WI38 (cell line): Measurements from ENCODE around the gene ALDH7A1.
"Not testable (repeated sequence)": the region's sequence is repeated elsewhere in the genome, so short reads cannot be mapped to it uniquely, and the experiment has no call there.

Experiments used
- H3K4me3 ChIP-seq: 2 replicates; pipeline ENCODE4 v1.5.1; 2011; ENCODE audit warnings: low read depth, mild to moderate bottlenecking, control low read depth, low read length
- CTCF ChIP-seq: IDR thresholded peaks from 2 replicates; pipeline ENCODE4 v1.5.1; 2012; ENCODE audit warnings: low read depth, mild to moderate bottlenecking, control low read depth, low read length

ALDH7A1 gene

GRCh38 chr5:126605525-126605924, 10.5 kb upstream of the ALDH7A1 start:
- no peak overlapping the region for H3K4me3 ChIP-seq

DNA sequence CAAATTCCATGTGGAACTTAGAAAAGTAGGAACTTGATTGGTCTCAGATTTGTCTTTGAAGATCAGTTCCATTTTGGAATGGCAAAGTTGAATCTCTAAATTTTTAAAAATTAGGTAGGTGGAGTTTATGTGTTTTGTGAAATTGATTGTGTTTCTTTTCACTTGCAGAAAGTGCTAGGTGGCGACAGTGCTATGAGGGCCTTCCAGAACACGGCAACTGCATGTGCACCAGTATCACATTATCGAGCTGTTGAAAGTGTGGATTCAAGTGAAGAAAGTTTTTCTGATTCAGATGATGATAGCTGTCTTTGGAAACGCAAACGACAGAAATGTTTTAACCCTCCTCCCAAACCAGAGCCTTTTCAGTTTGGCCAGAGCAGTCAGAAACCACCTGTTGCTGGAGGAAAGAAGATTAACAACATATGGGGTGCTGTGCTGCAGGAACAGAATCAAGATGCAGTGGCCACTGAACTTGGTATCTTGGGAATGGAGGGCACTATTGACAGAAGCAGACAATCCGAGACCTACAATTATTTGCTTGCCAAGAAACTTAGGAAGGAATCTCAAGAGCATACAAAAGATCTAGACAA, 8.5 kb upstream of the ALDH7A1 start:
- no peak overlapping the region for H3K4me3 ChIP-seq
- TF ChIP-seq CTCF: no peak

More at GRCh38 chr5:126605525-126605924, 10.5 kb upstream of the ALDH7A1 start:
- no peak for TF ChIP-seq CTCF

GRCh38 chr5:126600631-126601511, 5.9 kb upstream of the ALDH7A1 start, which contains the start of gene PHAX:
Gene PHAX (plus strand): TSS chr5:126600947. CDS start chr5:126600963, 16 bp downstream.
- H3K4me3 ChIP-seq: peak within 1 kb of the TSS; percentile 75
- peak; percentile 85 for TF ChIP-seq CTCF

- H3K4me3 ChIP-seq: not testable (repeated sequence)
Measured at GRCh38 chr5:126599971-126600630, 5.1 kb upstream of the ALDH7A1 start.

DNA sequence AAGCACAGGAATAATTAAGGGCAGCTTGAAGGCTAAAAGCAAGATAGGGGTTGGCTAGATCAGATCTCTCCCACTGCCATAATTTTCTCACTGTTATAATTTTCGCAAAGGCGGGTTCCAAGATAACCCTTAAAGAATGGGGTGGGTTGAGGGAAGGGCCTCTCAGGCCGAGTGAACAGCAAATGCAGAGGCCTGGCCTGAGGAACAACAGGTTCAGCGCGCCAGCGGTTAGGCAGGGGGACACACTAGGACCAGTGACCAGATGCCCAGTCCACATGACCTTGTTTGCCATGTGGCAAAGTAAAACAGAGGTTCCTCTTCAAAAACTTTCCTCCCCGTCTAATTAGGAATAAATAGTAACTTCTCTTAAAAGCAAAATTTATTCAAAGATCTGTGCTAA, 4.5 kb upstream of the ALDH7A1 start:
- no peak for TF ChIP-seq CTCF
- no peak overlapping the region for H3K4me3 ChIP-seq

- TF ChIP-seq CTCF: no peak
- H3K4me3 ChIP-seq: no peak overlapping the region
Measured at GRCh38 chr5:126597156-126597555, 2.1 kb upstream of the ALDH7A1 start.

DNA sequence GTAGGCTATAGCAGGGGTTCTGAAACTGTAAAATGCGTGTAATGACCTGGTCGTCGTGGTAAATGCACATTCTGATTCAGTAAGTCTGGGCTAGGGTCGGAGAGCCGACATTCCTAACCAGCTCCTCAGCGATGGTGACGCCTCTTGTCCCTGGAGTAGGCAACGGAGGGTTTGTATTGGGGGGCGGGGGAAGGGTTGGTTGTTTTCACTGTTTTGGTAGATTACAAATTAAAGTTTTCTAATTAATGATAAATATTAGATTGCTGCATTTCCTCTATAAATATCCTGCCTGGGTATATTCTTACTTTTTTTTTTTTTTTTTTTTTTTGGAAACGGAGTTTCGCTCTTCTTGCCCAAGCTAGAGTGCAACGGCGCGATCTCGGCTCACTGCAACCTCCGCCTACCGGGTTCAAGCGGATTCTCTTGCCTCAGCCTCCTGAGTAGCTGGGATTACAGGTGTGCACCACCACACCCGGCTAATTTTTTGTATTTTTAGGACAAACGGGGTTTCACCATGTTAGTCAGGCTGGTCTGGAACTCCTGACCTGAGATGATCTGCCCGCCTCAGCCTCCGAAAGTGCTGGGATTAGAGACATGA, 566 bp upstream of the ALDH7A1 start:
- TF ChIP-seq CTCF: no peak
- H3K4me3 ChIP-seq: peak overlapping the region; percentile 71
